ENCODE measurements around the gene MARS2.
"Not testable (repeated sequence)": the region's sequence is repeated elsewhere in the genome, so short reads cannot be mapped to it uniquely, and the experiment has no call there.

Gene MARS2

GRCh38 chr2:197705121-197705911, at the start of gene MARS2:
Gene MARS2 (plus strand): TSS chr2:197705369. CDS start chr2:197705406, 37 bp downstream.
- peak; percentile 89 for DNase-seq (ENCODE audit: low spot score)

GRCh38 chr2:197657562-197657961, 47.6 kb upstream of the MARS2 start:
- no peak for DNase-seq (ENCODE audit: low spot score)

GRCh38 chr2:197661626-197662025, 43.5 kb upstream of the MARS2 start:
- no peak for DNase-seq (ENCODE audit: low spot score)

GRCh38 chr2:197666277-197666676, 38.9 kb upstream of the MARS2 start:
- no peak for DNase-seq (ENCODE audit: low spot score)

GRCh38 chr2:197668296-197668695, 36.9 kb upstream of the MARS2 start:
- DNase-seq (ENCODE audit: low spot score) = no peak

- DNase-seq (ENCODE audit: low spot score) = no peak
These were observed 36.1 kb upstream of the MARS2 start for GRCh38 chr2:197669077-197669476.

GRCh38 chr2:197672371-197672893, 32.7 kb upstream of the MARS2 start:
- no peak for DNase-seq (ENCODE audit: low spot score)

GRCh38 chr2:197673106-197673505, 32.1 kb upstream of the MARS2 start:
- peak; percentile 31 for DNase-seq (ENCODE audit: low spot score)

- DNase-seq (ENCODE audit: low spot score) = peak; percentile 37
These were observed 31.6 kb upstream of the MARS2 start for GRCh38 chr2:197673606-197674005.

- DNase-seq (ENCODE audit: low spot score) = peak; percentile 77
These were observed 31.1 kb upstream of the MARS2 start for GRCh38 chr2:197674060-197674459.

GRCh38 chr2:197674591-197674990, 30.6 kb upstream of the MARS2 start:
- DNase-seq (ENCODE audit: low spot score) = peak; percentile 87

- peak; percentile 63 for DNase-seq (ENCODE audit: low spot score)
These were observed 29.9 kb upstream of the MARS2 start, which contains the start of gene RFTN2 for GRCh38 chr2:197675246-197675645. Gene RFTN2 (minus strand): TSS chr2:197675587. CDS start chr2:197675458, 129 bp downstream.

- peak; percentile 82 for DNase-seq (ENCODE audit: low spot score)
These were observed 29.4 kb upstream of the MARS2 start for GRCh38 chr2:197675711-197676188.

GRCh38 chr2:197677056-197677455, 28.1 kb upstream of the MARS2 start:
- DNase-seq (ENCODE audit: low spot score) = no peak

GRCh38 chr2:197677483-197677882, 27.7 kb upstream of the MARS2 start:
- no peak for DNase-seq (ENCODE audit: low spot score)

GRCh38 chr2:197695206-197695605, 10.0 kb upstream of the MARS2 start:
- DNase-seq (ENCODE audit: low spot score) = not testable (repeated sequence)

- DNase-seq (ENCODE audit: low spot score) = not testable (repeated sequence)
These were observed 9.2 kb upstream of the MARS2 start for GRCh38 chr2:197695971-197696370.

- not testable (repeated sequence) for DNase-seq (ENCODE audit: low spot score)
These were observed 8.6 kb upstream of the MARS2 start for GRCh38 chr2:197696571-197696970.

- not testable (repeated sequence) for DNase-seq (ENCODE audit: low spot score)
These were observed 5.4 kb upstream of the MARS2 start for GRCh38 chr2:197699724-197700123.

- DNase-seq (ENCODE audit: low spot score) = no peak
These were observed 4.2 kb upstream of the MARS2 start for GRCh38 chr2:197700960-197701359.

GRCh38 chr2:197704434-197705120, 592 bp upstream of the MARS2 start:
- no peak for DNase-seq (ENCODE audit: low spot score)

- no peak for DNase-seq (ENCODE audit: low spot score)
These were observed 1.0 kb downstream of the MARS2 start for GRCh38 chr2:197705912-197706838.
